Measurements from ENCODE around the gene LBR.
"Not testable (repeated sequence)": the region's sequence is repeated elsewhere in the genome, so short reads cannot be mapped to it uniquely, and the experiment has no call there.

The LBR gene

GRCh38 chr1:225422795-225423517 is 4.9 kb downstream of the LBR start:
- no peak for ATAC-seq
- no peak for DNase-seq

DNA sequence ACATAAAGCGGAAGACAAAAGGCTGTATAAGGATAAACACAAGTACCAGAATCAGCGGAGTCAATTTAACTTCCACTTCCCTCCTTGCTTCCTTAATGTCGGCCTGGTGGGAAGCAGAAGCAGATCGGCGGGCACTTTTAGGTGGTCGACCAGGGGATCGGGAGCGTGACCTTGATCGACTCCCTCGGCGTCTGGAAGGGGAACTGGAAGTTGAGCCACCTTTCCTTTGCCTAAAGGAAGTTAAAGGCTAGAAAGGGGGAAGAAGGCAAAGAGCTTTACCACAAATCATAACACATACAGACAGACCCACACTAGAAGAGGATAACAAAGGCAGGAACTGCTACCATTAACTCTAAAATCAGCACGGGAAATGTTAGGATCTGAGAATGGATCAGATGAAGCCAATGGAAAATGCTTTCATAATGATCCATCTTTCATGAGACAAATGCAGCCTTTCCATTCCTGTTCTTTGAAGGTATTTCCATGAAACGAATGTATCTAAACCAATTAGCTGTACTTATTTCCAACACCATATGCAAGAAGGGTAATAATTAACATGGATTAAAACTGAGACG is 5.7 kb downstream of the LBR start:
- DNase-seq: no peak
- no peak for ATAC-seq

- no peak for DNase-seq
- ATAC-seq: no peak
Observed at GRCh38 chr1:225418598-225418997, 9.2 kb downstream of the LBR start.

DNA sequence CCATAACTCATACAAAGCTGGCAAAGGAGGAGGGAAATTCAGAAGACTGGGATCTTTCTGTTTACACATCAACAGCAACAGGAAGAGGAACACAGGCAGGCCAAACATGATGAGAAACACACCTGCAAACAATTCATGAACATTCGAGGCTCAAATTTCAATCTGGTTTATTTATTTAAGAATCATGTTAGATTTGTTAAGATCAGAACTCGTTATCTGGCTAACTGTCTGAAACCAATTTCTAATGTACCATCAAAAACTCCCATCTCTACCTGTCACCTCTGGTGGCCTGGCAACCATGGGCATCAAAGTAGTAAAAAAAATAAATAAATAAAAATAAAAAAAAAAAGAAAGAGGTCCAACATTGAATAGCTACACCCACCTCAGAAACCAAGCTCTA is 9.8 kb downstream of the LBR start:
- DNase-seq: no peak
- no peak for ATAC-seq

DNA sequence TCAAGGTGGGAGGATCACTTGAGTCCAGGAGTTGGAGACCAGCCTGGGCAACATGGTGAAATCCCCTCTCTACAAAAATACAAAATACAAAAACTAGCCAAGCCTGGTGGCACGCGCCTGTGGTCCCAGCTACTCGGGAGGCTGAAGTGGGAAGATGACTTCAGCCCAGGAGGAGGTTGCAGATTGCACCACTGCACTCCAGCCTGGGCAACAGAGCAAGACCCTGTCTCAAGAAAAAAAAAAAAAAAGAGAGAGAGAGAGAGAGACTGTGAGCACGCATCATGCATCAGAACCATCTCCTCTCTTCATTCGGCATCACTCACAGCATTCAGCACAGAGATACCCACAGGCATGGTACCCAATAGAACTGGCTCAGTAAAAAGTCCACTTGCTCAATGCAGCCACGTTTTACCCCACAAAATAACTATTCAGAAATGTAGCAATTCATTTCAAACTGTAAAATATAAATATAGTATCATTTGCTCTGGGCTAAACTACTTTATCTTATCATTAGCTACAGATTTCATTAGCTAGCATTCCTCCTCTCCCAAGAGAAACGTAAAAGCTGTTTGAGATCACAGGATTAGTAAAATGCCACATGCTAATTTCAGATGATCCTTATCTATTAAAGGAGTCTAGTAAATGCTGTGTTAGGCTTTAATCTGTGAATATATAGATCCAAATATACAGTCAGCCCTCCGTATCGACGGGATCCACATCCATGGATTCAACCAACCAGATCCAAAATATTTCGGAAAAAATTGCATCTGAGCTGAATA is 11.7 kb downstream of the LBR start:
- ATAC-seq (no peak), DNase-seq (no peak)

DNA sequence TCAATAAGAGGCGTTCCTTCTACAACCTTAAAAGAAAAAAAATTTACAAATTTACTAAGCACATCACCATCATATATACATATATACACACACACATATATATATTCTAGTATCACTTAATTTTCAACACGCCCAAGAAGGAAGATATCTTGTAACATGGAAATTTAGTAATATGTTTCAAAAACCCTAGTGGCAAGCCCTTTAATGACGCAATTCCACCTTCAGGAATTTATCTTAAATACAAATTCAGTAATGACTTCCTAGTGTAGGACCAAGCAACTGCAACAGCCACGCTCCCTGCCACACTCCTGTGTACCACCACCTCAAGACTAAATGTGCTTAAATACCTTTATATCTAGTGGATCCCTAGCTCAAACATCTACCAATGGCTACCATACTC is 12.5 kb downstream of the LBR start:
- no peak for ATAC-seq

GRCh38 chr1:225413708-225414375 is 14.0 kb downstream of the LBR start:
- ATAC-seq (no peak), DNase-seq (no peak)

More for the DNA sequence above, 12.5 kb downstream of the LBR start:
- DNase-seq: no peak

GRCh38 chr1:225412803-225413351 is 15.0 kb downstream of the LBR start:
- no peak for DNase-seq
- ATAC-seq: no peak

GRCh38 chr1:225412321-225412720 is 15.5 kb downstream of the LBR start:
- DNase-seq (no peak), ATAC-seq (no peak)

- DNase-seq (no peak), ATAC-seq (no peak)
Observed at GRCh38 chr1:225410036-225410435, 17.8 kb downstream of the LBR start.

DNA sequence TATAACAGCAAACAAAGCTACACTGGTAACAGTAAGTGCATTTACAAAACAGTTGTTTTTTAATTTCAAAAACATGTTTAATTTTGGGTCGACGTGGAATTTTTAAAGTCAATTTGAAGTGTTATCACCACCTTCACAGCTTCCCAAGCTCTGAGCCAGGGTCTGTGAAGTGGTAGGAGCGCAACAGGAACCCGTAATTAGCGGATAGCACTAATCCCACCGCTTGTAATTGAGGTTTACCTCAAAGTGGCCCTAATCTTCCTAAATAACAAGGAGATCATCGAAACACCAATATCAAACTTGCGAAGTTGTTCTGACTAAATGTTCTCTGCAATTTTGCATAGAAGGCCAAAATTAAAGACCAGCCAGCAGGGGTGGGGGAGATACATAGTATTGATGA is 18.8 kb downstream of the LBR start:
- ATAC-seq (no peak), DNase-seq (no peak)

GRCh38 chr1:225408249-225408648 is 19.6 kb downstream of the LBR start:
- ATAC-seq (no peak), DNase-seq (no peak)

- ATAC-seq (no peak), DNase-seq (no peak)
Observed at GRCh38 chr1:225407755-225408154, 20.1 kb downstream of the LBR start.

DNA sequence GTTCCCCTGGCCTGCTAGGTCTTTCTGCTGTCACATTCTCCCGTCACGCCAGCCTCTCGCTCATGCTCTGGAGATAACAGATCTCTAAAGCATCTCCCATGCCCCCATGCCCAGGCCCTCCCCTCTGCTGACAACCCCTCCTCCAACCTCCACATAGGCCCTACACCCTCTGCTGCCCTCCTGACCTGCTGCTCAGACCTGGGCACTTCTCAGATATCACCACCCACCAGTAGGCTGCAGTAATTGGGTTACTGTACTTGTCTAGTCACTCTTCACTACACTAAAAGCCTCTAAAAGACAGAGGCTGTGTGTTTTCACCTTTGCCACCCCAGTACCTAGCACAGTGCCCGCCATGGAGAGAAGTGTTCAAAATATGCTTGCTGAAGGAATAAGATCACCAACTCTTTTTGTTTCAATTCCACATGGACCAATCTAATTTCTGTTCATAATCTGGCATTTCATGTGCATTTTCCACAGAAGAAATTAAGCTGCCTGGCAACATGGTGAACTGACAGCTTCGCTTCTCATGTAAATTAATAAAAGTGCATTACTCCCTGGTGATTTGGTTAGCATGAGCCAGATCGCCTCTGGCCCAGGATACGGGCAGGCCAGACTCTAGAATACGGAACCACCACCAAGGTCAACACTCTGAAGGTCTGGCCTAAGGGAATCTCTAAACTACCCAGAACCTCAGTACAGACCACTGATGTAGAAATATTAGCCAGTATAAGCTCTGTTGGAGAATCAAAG is 20.7 kb downstream of the LBR start:
- DNase-seq: no peak
- ATAC-seq: no peak

DNA sequence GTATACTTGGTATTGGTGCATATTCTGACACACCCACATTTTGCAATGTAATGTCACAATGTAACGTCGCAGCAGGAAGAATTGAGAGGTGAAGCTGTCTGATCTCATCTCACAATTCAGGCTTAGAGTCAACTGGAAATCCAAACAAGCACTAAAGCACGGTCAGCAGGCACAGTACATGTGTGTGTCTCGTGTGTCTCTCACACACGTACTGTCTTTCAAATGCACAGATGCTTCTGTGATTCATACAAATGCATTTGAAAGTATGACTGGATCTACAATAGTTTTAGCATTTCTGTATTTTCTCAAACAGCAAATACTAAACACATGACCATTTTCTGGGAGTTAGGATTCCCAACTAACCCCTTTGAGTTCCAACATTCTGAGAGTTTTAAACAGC is 26.9 kb downstream of the LBR start:
- no peak for DNase-seq
- ATAC-seq: no peak

DNA sequence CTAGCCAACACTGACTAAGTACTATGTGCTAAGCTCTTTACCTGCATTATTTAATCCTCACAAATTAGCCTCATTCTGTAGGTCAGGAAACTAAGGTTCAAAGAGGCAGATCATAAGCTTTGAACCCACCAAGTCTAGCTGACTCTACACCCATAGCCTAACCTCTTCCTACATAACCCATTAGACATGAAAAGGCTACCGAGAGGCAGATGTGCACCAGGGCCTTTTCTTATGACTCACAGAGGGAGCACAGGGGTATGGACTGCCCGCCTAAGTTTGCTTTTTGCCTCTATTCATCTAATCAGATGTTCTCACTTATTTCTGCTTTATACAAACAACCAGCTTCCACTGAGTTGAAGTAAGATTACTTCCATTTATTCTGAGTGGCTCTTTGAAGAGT is 31.5 kb downstream of the LBR start:
- ATAC-seq (peak; percentile 61), DNase-seq (no peak)

- ATAC-seq: no peak
- DNase-seq: no peak
Observed at GRCh38 chr1:225389843-225390242, 38.0 kb downstream of the LBR start.

DNA sequence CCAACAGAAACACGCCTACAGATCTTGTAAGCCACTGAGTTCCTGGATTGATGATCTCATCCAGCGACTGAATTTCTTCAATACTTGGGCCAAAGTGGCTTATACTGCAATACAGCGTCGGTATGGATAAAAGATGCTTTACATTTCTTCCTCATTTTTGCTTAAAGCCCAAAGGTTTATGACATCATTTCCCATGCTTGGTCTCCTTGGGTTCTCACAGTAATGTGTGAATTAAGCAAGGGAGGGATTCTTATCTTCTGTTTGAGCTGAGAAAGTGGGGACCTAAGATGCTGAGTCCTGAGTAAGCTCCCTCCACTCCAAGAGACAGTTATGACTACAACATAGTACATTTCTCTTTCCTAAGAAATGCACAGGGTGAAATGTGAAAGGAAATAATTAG is 39.5 kb downstream of the LBR start:
- DNase-seq (no peak), ATAC-seq (no peak)

DNA sequence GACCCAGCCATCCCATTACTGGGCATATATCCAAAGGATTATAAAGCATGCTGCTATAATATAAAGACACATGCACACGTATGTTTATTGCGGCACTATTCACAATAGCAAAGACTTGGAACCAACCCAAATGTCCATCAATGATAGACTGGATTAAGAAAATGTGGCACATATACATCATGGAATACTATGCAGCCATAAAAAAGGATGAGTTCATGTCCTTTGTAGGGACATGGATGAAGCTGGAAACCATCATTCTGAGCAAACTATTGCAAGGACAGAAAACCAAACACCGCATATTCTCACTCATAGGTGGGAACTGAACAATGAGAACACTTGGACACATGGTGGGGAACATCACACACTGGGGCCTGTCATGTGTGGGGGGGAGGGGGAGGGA is 41.0 kb downstream of the LBR start:
- not testable (repeated sequence) for DNase-seq, ATAC-seq

DNA sequence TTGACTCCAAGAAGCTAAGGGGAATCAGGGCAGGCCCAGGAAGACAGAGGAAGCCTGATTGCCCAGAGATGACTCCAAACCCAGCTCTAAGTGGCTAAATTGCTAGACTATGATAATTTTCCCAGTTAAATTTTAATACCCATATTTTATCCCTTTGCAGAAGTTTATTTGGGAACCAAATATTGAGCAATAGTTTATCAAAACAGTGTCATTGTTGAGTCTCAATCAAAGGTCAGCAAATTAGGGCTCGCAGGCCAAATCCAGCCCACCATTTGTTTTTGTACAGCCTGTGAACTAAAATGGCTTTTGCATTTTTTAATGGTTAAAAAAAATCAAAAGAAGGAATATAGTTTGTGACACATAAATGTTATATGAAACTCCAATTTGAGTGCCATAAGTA is 47.1 kb downstream of the LBR start:
- ATAC-seq (no peak), DNase-seq (no peak)

DNA sequence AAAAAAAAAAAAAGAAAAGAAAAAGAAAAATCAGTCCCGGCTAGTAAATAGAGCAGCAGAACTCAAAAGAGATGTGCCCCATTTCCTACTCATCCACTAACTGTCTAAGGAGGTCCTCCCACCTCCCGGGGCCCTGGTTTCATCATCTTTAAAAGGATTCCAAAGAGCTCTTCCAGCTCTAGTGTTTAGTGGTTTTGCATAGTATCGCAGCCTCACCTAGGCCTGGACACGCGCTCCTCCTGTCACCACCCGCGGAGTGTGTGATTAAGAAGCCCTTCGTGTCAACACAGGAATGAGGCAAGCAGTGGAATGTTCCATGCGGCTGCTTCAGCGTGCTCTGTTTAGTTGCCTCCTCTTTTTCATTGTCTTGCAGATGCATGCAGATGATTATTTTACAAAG is 49.0 kb downstream of the LBR start:
- DNase-seq (no peak), ATAC-seq (no peak)

GRCh38 chr1:225374996-225375395 is 52.8 kb downstream of the LBR start:
- ATAC-seq (no peak), DNase-seq (no peak)

Measured in stimulated activated naive CD8-positive, alpha-beta T cell treated with anti-CD3 and anti-CD28 coated beads, Interleukin-15, Interleukin-2, amounts not matched to agents 100 U/mL and 50 U/mL, for 24 hours (primary cell).